ENCODE measurements around the gene CFAP61. TPM values are rescaled to one million over a fixed set of nuclear protein-coding genes. Genes with fewer than 3 reads are reported as not detected.
"Not testable (repeated sequence)": the region's sequence is repeated elsewhere in the genome, so short reads cannot be mapped to it uniquely, and the experiment has no call there.

Gene CFAP61
- total RNA-seq (not detected), polyA plus RNA-seq (under 1 TPM in 2 of 3 donors, not detected in 1; 0.06 to 0.17 TPM)
- long read RNA-seq, donor 1, result 0 reads
- long read RNA-seq, donor 2, result 0 reads

- H3K27me3 ChIP-seq (replicated peaks in 1 of 7), result peaks cover 0 to 8% (median 0%) of the 10 kb centered on the region in 7 donors
- H3K36me3 ChIP-seq, result peaks cover 3 to 35% (median 31%) of the 10 kb centered on the region in 6 donors
- no peaks in the 10 kb centered on the region for H3K9me3 ChIP-seq
- intact Hi-C loops (cut with DNase I; ENCODE audit: low total_unique reads), result no loop called here
- H3K4me3 ChIP-seq, result peak within 1 kb of the TSS; percentile 82 to 97 (median 92)
- H3K4me1 ChIP-seq, result peaks cover 0 to 30% (median 20%) of the 10 kb centered on the region in 6 donors
- TF ChIP-seq POLR2AphosphoS5 (IDR thresholded peaks at IDR 0.05) (peak; percentile 88 to 92 (median 88)), POLR2A (IDR thresholded peaks at IDR 0.05) (no peak), CTCF (IDR thresholded peaks at IDR 0.05 in 8 of 11, conservative IDR thresholded peaks at IDR 0.05 in 3 of 11) (peak in 10 of 11 experiments; percentile 9 to 64 (median 33))
- 0 to 1% (median 0%) methylated on average over 43 to 67 of the region's 67 CpGs for WGBS, 5 donors
- H3K27ac ChIP-seq, result peak within 1 kb of the TSS; percentile 81 to 97 (median 92)
- DNase-seq, result peak; percentile 98
These were observed at the start of gene CFAP61, which contains the start of gene CRNKL1 for GRCh38 chr20:20052074-20052970. CFAP61 (plus strand) TSS chr20:20052532; CDS start chr20:20056654, 4,122 bp downstream. CRNKL1 (minus strand) TSS chr20:20052466; CDS start chr20:20052342, 124 bp downstream.

- TF ChIP-seq POLR2AphosphoS5 (IDR thresholded peaks at IDR 0.05) (peak in 2 of 3 donors; percentile 43 to 60), CTCF (IDR thresholded peaks at IDR 0.05 in 8 of 11, conservative IDR thresholded peaks at IDR 0.05 in 3 of 11) (no peak), POLR2A (IDR thresholded peaks at IDR 0.05) (no peak)
- Histone ChIP-seq H3K27ac (peak overlapping the region; percentile 19 to 83 (median 68)), H3K4me1 (peaks cover 8 to 68% (median 24%) of the 10 kb centered on the region in 6 donors), H3K4me3 (peak overlapping the region in 5 of 8 donors; percentile 4 to 42 (median 12)), H3K27me3 (replicated peaks in 1 of 7) (peaks cover 0 to 12% (median 0%) of the 10 kb centered on the region in 7 donors), H3K9me3 (no peaks in the 10 kb centered on the region), H3K36me3 (peaks cover 0 to 45% (median 8%) of the 10 kb centered on the region in 6 donors)
- WGBS, 5 donors, result 8 to 20% (median 15%) methylated on average over 23 of the region's 23 CpGs
- intact Hi-C loops (cut with DNase I; ENCODE audit: low total_unique reads), result no loop called here
- DNase-seq, result no peak
These were observed 49.0 kb upstream of the CFAP61 start for GRCh38 chr20:20003031-20003954.

- peaks cover 0 to 12% (median 0%) of the 10 kb centered on the region in 7 donors for H3K27me3 ChIP-seq (replicated peaks in 1 of 7)
- intact Hi-C loops (cut with DNase I; ENCODE audit: low total_unique reads); H3K9me3 ChIP-seq; DNase-seq: not testable (repeated sequence)
- 49 to 72% (median 56%) methylated on average over 6 of the region's 6 CpGs for WGBS, 5 donors
- peak overlapping the region; percentile 19 to 83 (median 68) for H3K27ac ChIP-seq
- H3K4me3 ChIP-seq, result peak overlapping the region in 3 of 8 donors; percentile 4 to 42 (median 27)
- H3K4me1 ChIP-seq, result peaks cover 8 to 64% (median 24%) of the 10 kb centered on the region in 6 donors
- peaks cover 0 to 38% (median 5%) of the 10 kb centered on the region in 6 donors for H3K36me3 ChIP-seq
These were observed 48.4 kb upstream of the CFAP61 start for GRCh38 chr20:20003955-20004322.

- H3K4me1 ChIP-seq, result peaks cover 8 to 56% (median 28%) of the 10 kb centered on the region in 6 donors
- no peaks in the 10 kb centered on the region for H3K9me3 ChIP-seq
- no peak overlapping the region for H3K4me3 ChIP-seq
- H3K27me3 ChIP-seq (replicated peaks in 1 of 7), result peaks cover 0 to 12% (median 0%) of the 10 kb centered on the region in 7 donors
- H3K36me3 ChIP-seq, result peaks cover 0 to 24% (median 3%) of the 10 kb centered on the region in 6 donors
- intact Hi-C loops (cut with DNase I; ENCODE audit: low total_unique reads), result no loop called here
- 77 to 81% (median 78%) methylated on average over 7 of the region's 7 CpGs for WGBS, 5 donors
- no peak for DNase-seq
- TF ChIP-seq POLR2A (IDR thresholded peaks at IDR 0.05), result no peak
- no peak for TF ChIP-seq CTCF (IDR thresholded peaks at IDR 0.05 in 8 of 11, conservative IDR thresholded peaks at IDR 0.05 in 3 of 11)
- no peak for TF ChIP-seq POLR2AphosphoS5 (IDR thresholded peaks at IDR 0.05)
- H3K27ac ChIP-seq, result no peak overlapping the region
These were observed 47.0 kb upstream of the CFAP61 start for GRCh38 chr20:20005342-20005741.
